Fibroblast of lung (primary cell): ENCODE measurements around the gene RNPEPL1. TPM values are rescaled to one million over a fixed set of nuclear protein-coding genes. Genes with fewer than 3 reads are reported as not detected.

Experiments used
- DNase-seq, 2 donors: peaks; one replicate each; pipeline versions ENCODE4 v3.0.0 to v3.0.0-alpha.2; 2010; ENCODE audit warnings: low read depth in 2 of 2
- H2AFZ ChIP-seq: 2 replicates; pipeline ENCODE4 v1.5.1; 2012; ENCODE audit warnings: low read length, control low read depth, inconsistent platforms
- H3K27ac ChIP-seq: 2 replicates; pipeline ENCODE4 v1.5.1; 2011; ENCODE audit warnings: low read length, control low read depth; ENCODE audit not compliant: insufficient read depth
- H3K27me3 ChIP-seq: 2 replicates; pipeline ENCODE4 v1.5.1; 2011; ENCODE audit warnings: mild to moderate bottlenecking, low read length; ENCODE audit not compliant: control insufficient read depth, insufficient read depth
- H3K36me3 ChIP-seq: 2 replicates; pipeline ENCODE4 v1.5.1; 2011; ENCODE audit warnings: low read length; ENCODE audit not compliant: control insufficient read depth, insufficient read depth
- H3K4me1 ChIP-seq: 2 replicates; pipeline ENCODE4 v1.5.1; 2011; ENCODE audit warnings: low read length; ENCODE audit not compliant: control insufficient read depth, insufficient read depth; ENCODE audit errors: extremely low read depth
- H3K4me2 ChIP-seq: 2 replicates; pipeline ENCODE4 v1.5.1; 2011; ENCODE audit warnings: low read length, control low read depth; ENCODE audit not compliant: insufficient read depth; ENCODE audit errors: extremely low read depth
- H3K4me3 ChIP-seq, 4 experiments: fragments of 200-600 bp in 1 of 4; sonication (generic) in 1 of 4; replicated peaks in 1 of 4; 2 replicates each; pipeline ENCODE4 v1.5.1; 2011 to 2016; ENCODE audit warnings: low read length in 4 of 4, low read depth in 3 of 4, mild to moderate bottlenecking in 3 of 4, control low read depth in 2 of 4, inconsistent platforms in 1 of 4, mixed read lengths in 1 of 4; ENCODE audit not compliant: insufficient read depth in 1 of 4; ENCODE audit errors: control extremely low read depth in 1 of 4
- H3K79me2 ChIP-seq: 2 replicates; pipeline ENCODE4 v1.5.1; 2012; ENCODE audit warnings: mild to moderate bottlenecking, low read length, inconsistent platforms; ENCODE audit not compliant: control insufficient read depth, insufficient read depth
- H3K9ac ChIP-seq: 2 replicates; pipeline ENCODE4 v1.5.1; 2011; ENCODE audit warnings: mild to moderate bottlenecking, low read length, control low read depth; ENCODE audit not compliant: insufficient read depth
- H3K9me3 ChIP-seq: 2 replicates; pipeline ENCODE4 v1.5.1; 2012; ENCODE audit warnings: low read depth, low read length; ENCODE audit not compliant: control insufficient read depth, insufficient read depth
- H4K20me1 ChIP-seq: 2 replicates; pipeline ENCODE4 v1.5.1; 2011; ENCODE audit warnings: low read length; ENCODE audit not compliant: control insufficient read depth, insufficient read depth; ENCODE audit errors: extremely low read depth
- CTCF ChIP-seq, 2 donors: IDR thresholded peaks in 1 of 2; conservative IDR thresholded peaks in 1 of 2; 1 replicate in 1 of 2; 2 replicates in 1 of 2; pipeline ENCODE4 v1.5.1; 2011 to 2012; ENCODE audit warnings: low read length in 2 of 2, control low read depth in 1 of 2, inconsistent platforms in 1 of 2, low read depth in 1 of 2, mild to moderate bottlenecking in 1 of 2
- EZH2 ChIP-seq: IDR thresholded peaks from 2 replicates; pipeline ENCODE4 v1.5.1; 2012; ENCODE audit warnings: low read length, control low read depth, mild to moderate bottlenecking; ENCODE audit errors: missing control alignments
- polyA plus RNA-seq, 2 donors: library from polyadenylated mRNA; depleted of rRNA in 1 of 2; stranded (reverse) in 1 of 2; unstranded in 1 of 2; fragments of >200 nt; gene quantifications; 2 replicates each; pipeline ENCODE4 v1.2.1, GENCODE V29; 2011 to 2012; ENCODE audit warnings: missing spikeins in 1 of 2
- total RNA-seq: library from RNA; depleted of rRNA; stranded (reverse); fragments of >200 nt; gene quantifications from 2 replicates; pipeline ENCODE4 v1.2.1, GENCODE V29; 2014

The RNPEPL1 gene
- total and polyA plus RNA-seq, 2 donors (not counting 1 experiment from before 2014, with no cell fraction given) = 7.9 to 20.6 TPM

- H3K36me3 ChIP-seq = no peaks in the 10 kb centered on the region
- peaks cover 6% of the 10 kb centered on the region for H3K79me2 ChIP-seq
- no peaks in the 10 kb centered on the region for H3K9me3 ChIP-seq
- TF ChIP-seq CTCF (conservative IDR thresholded peaks at IDR 0.05 in 1 of 2, IDR thresholded peaks at IDR 0.05 in 1 of 2; ENCODE audit: low read depth in 1 of 2, low read length in 2 of 2) (no peak), EZH2 (no peak)
- no peak for DNase-seq
- no peaks in the 10 kb centered on the region for H4K20me1 ChIP-seq
- H3K4me1 ChIP-seq = peaks cover 5% of the 10 kb centered on the region
- H2AFZ ChIP-seq = no peak overlapping the region
- H3K4me2 ChIP-seq = peak overlapping the region; percentile 81
- H3K9ac ChIP-seq = no peak overlapping the region
- H3K4me3 ChIP-seq = peak overlapping the region in 2 of 4 experiments; percentile 27 to 53
- H3K27ac ChIP-seq = no peak overlapping the region
- no peaks in the 10 kb centered on the region for H3K27me3 ChIP-seq
These were observed 10.0 kb upstream of the RNPEPL1 start for GRCh38 chr2:240558236-240558761.

DNA sequence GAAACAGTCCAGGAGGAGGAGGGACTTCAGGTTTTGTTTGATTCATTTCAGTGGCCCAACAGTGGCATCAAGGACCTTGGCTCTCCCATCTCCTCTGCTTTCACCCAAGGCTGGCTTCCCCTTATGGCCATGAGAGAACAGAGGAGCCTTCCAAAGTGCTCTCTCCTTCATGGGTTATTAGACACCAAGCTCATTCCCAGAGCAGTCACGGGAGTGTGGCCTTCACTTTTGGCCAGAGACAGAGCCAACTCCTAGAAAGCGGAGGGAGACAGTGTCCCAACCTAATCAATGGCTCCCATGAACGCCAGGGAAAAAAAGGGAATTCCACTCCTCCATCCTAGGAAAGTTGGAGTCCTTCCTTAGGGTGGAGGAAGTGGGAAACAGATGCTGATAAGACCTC is 9.0 kb upstream of the RNPEPL1 start:
- no peaks in the 10 kb centered on the region for H3K9me3 ChIP-seq

DNA sequence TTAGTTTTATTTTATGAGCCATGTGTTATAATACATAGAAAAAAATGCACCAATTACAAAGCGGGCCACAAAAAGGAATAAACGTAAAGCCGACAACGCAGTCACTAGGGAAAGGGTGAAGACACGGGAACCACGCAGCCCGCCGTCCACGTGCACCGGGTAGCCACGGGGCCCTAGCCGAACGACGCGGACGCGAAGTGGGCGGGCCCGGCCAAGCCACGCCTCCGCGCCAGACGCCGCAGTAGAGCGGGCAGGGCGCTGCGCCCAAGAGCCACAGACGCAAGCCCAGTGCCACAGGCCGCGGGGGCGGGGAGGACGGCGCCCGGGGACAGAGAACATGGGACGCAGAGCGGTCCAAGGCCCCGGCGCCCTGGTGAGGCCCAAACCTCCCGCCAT is 8.2 kb upstream of the RNPEPL1 start, which contains the start of gene DUSP28:
Gene DUSP28 (plus strand): TSS at position 274 of the 396 bp plus-strand sequence. CDS start 328 bp downstream, outside the sequence.
- peaks cover 6% of the 10 kb centered on the region for H3K79me2 ChIP-seq
- peak within 1 kb of the TSS; percentile 86 for H3K9ac ChIP-seq
- peaks cover 5% of the 10 kb centered on the region for H3K4me1 ChIP-seq
- H4K20me1 ChIP-seq = no peaks in the 10 kb centered on the region
- no peaks in the 10 kb centered on the region for H3K27me3 ChIP-seq
- H3K4me2 ChIP-seq = peak within 1 kb of the TSS; percentile 96
- H3K4me3 ChIP-seq = peak within 1 kb of the TSS; percentile 59 to 81 (median 72)
- H2AFZ ChIP-seq = peak within 1 kb of the TSS; percentile 52
- TF ChIP-seq EZH2 = no peak
- TF ChIP-seq CTCF (conservative IDR thresholded peaks at IDR 0.05 in 1 of 2, IDR thresholded peaks at IDR 0.05 in 1 of 2; ENCODE audit: low read depth in 1 of 2, low read length in 2 of 2) = no peak
- H3K27ac ChIP-seq = peak within 1 kb of the TSS; percentile 87
- peak; percentile 83 to 85 for DNase-seq
- H3K9me3 ChIP-seq = no peaks in the 10 kb centered on the region
- H3K36me3 ChIP-seq = no peaks in the 10 kb centered on the region

More for the DNA sequence above, 9.0 kb upstream of the RNPEPL1 start:
- Histone ChIP-seq H3K36me3 (no peaks in the 10 kb centered on the region), H3K4me1 (peaks cover 5% of the 10 kb centered on the region), H3K27me3 (no peaks in the 10 kb centered on the region), H3K79me2 (peaks cover 6% of the 10 kb centered on the region), H3K4me2 (peak overlapping the region; percentile 70), H3K4me3 (peak overlapping the region in 1 of 4 experiments; percentile 81), H3K9ac (no peak overlapping the region), H4K20me1 (no peaks in the 10 kb centered on the region), H2AFZ (no peak overlapping the region), H3K27ac (no peak overlapping the region)
- no peak for TF ChIP-seq CTCF (conservative IDR thresholded peaks at IDR 0.05 in 1 of 2, IDR thresholded peaks at IDR 0.05 in 1 of 2; ENCODE audit: low read depth in 1 of 2, low read length in 2 of 2)
- no peak for TF ChIP-seq EZH2
- DNase-seq = no peak
